IMR-90 (cell line): ENCODE measurements around the gene ZACN. TPM values are rescaled to one million over a fixed set of nuclear protein-coding genes. Genes with fewer than 3 reads are reported as not detected.

ENCODE experiments used
- ATAC-seq: fragments of 200-7000 bp; cut with Tn5 transposase; 2 replicates; pipeline ENCODE4 v1.9.1; 2020; ENCODE audit warnings: low read depth, mild to moderate bottlenecking, moderate library complexity
- BruUV-seq: library from RNA; stranded (reverse); fragments of 400-500 nt; replicated peaks from 2 replicates; lab custom pipeline; 2021; lab: Mats Ljungman, UMichigan
- CTCF ChIA-PET: fragments of 300-600 bp; formaldehyde crosslinking; extraction: SDS; loops from one replicate; lab custom pipeline; 2021; ENCODE audit warnings: antibody characterized with exemption; lab: Yijun Ruan, JAX
- POLR2A ChIA-PET: fragments of 300-600 bp; sonication (Branson Sonifier 250); formaldehyde crosslinking; loops from one replicate; lab custom pipeline; 2022; ENCODE audit warnings: antibody characterized with exemption; ENCODE audit not compliant: unreplicated experiment; lab: Charles Lee
- DNase-seq: peaks from one replicate; pipeline ENCODE4 v3.0.0; 2013
- H2AFZ ChIP-seq: replicated peaks from 2 replicates; pipeline ENCODE3; 2013; ENCODE audit warnings: low read length, mild to moderate bottlenecking; ENCODE audit not compliant: poor library complexity
- H2AK5ac ChIP-seq: 2 replicates; pipeline ENCODE4 v1.6.1; 2013; ENCODE audit warnings: low read depth, low read length, inconsistent platforms
- H2AK9ac ChIP-seq: replicated peaks from 2 replicates; pipeline ENCODE3; 2013; ENCODE audit warnings: mild to moderate bottlenecking, low read depth, low read length, moderate library complexity; ENCODE audit not compliant: poor library complexity
- H2BK120ac ChIP-seq: 2 replicates; pipeline ENCODE4 v1.6.1; 2013; ENCODE audit warnings: low read depth, low read length, inconsistent platforms
- H2BK15ac ChIP-seq: 3 replicates; pipeline ENCODE4 v1.6.1; 2013; ENCODE audit warnings: low read depth, low read length, inconsistent platforms
- H2BK20ac ChIP-seq: 2 replicates; pipeline ENCODE4 v1.6.1; 2013; ENCODE audit warnings: low read depth, mild to moderate bottlenecking, inconsistent platforms, low read length, moderate library complexity
- H2BK5ac ChIP-seq: 2 replicates; pipeline ENCODE4 v1.6.1; 2013; ENCODE audit warnings: mild to moderate bottlenecking, low read depth, low read length, inconsistent platforms; ENCODE audit not compliant: poor library complexity, severe bottlenecking
- H3K14ac ChIP-seq: replicated peaks from 2 replicates; pipeline ENCODE4 v1.6.1; 2013; ENCODE audit warnings: low read depth, low read length, inconsistent platforms
- H3K18ac ChIP-seq: 2 replicates; pipeline ENCODE4 v1.6.1; 2013; ENCODE audit warnings: low read depth, low read length, control low read depth
- H3K23ac ChIP-seq: 2 replicates; pipeline ENCODE4 v1.6.1; 2013; ENCODE audit warnings: low read depth, low read length, inconsistent platforms
- H3K27ac ChIP-seq: 2 replicates; pipeline ENCODE4 v1.5.1; 2013; ENCODE audit warnings: mild to moderate bottlenecking, control low read depth, low read length; ENCODE audit not compliant: insufficient read depth
- H3K27me3 ChIP-seq: 2 replicates; pipeline ENCODE4 v1.6.1; 2013; ENCODE audit warnings: low read length; ENCODE audit not compliant: control insufficient read depth, insufficient read depth
- H3K36me3 ChIP-seq: 2 replicates; pipeline ENCODE4 v1.6.1; 2013; ENCODE audit warnings: low read length, mixed read lengths; ENCODE audit not compliant: control insufficient read depth, insufficient read depth
- H3K4ac ChIP-seq: 2 replicates; pipeline ENCODE4 v1.6.1; 2013; ENCODE audit warnings: low read depth, low read length, inconsistent platforms
- H3K4me1 ChIP-seq: 2 replicates; pipeline ENCODE4 v1.6.1; 2013; ENCODE audit warnings: low read length, mixed read lengths; ENCODE audit not compliant: control insufficient read depth, insufficient read depth
- H3K4me2 ChIP-seq: 2 replicates; pipeline ENCODE4 v1.6.1; 2013; ENCODE audit warnings: low read depth, mild to moderate bottlenecking, control low read depth, low read length, moderate library complexity
- H3K4me3 ChIP-seq: 2 replicates; pipeline ENCODE4 v1.5.1; 2013; ENCODE audit warnings: low read depth, mild to moderate bottlenecking, control low read depth, low read length, moderate library complexity; ENCODE audit not compliant: insufficient read depth
- H3K56ac ChIP-seq: 2 replicates; pipeline ENCODE4 v1.6.1; 2013; ENCODE audit warnings: low read length, inconsistent platforms; ENCODE audit not compliant: insufficient read depth; ENCODE audit errors: extremely low read depth
- H3K79me1 ChIP-seq, 2 experiments: 2 replicates each; pipeline ENCODE4 v1.6.1; 2013; ENCODE audit warnings: low read length in 2 of 2, inconsistent platforms in 1 of 2, low read depth in 1 of 2
- H3K9ac ChIP-seq: 2 replicates; pipeline ENCODE4 v1.6.1; 2013; ENCODE audit warnings: low read depth, low read length, control low read depth
- H3K9me1 ChIP-seq: 2 replicates; pipeline ENCODE4 v1.6.1; 2013; ENCODE audit warnings: low read length, inconsistent platforms; ENCODE audit not compliant: insufficient read depth
- H3K9me3 ChIP-seq: 2 replicates; pipeline ENCODE4 v1.6.1; 2013; ENCODE audit warnings: low read length; ENCODE audit not compliant: control insufficient read depth, insufficient read depth
- H4K20me1 ChIP-seq: 2 replicates; pipeline ENCODE4 v1.6.1; 2013; ENCODE audit warnings: low read length, inconsistent platforms; ENCODE audit not compliant: insufficient read depth
- H4K5ac ChIP-seq: 2 replicates; pipeline ENCODE4 v1.6.1; 2013; ENCODE audit warnings: mild to moderate bottlenecking, low read depth, low read length, control low read depth
- H4K8ac ChIP-seq, 2 experiments: 2 replicates each; pipeline ENCODE4 v1.6.1; 2013; ENCODE audit warnings: low read depth in 2 of 2, low read length in 2 of 2, control low read depth in 1 of 2, inconsistent platforms in 1 of 2
- H4K91ac ChIP-seq: 2 replicates; pipeline ENCODE4 v1.6.1; 2013; ENCODE audit warnings: low read depth, low read length, inconsistent platforms; ENCODE audit not compliant: insufficient read depth
- CEBPB ChIP-seq: IDR thresholded peaks from 2 replicates; pipeline ENCODE4 v1.6.1; 2012; ENCODE audit warnings: low read depth, low read length, improper control_type of control experiment
- CHD1 ChIP-seq: IDR thresholded peaks from 2 replicates; pipeline ENCODE4 v1.6.1; 2012; ENCODE audit warnings: low read depth, low read length, improper control_type of control experiment
- ELK1 ChIP-seq: fragments of 150-350 bp; IDR thresholded peaks from 2 replicates; pipeline ENCODE4 v1.6.1; 2016; ENCODE audit warnings: low read depth, mild to moderate bottlenecking, low read length, moderate library complexity, borderline replicate concordance
- MAFK ChIP-seq: IDR thresholded peaks from 2 replicates; pipeline ENCODE4 v1.6.1; 2012; ENCODE audit warnings: low read depth, low read length, improper control_type of control experiment
- MXI1 ChIP-seq: IDR thresholded peaks from 2 replicates; pipeline ENCODE4 v1.6.1; 2012; ENCODE audit warnings: low read depth, mild to moderate bottlenecking, low read length, moderate library complexity, borderline replicate concordance
- POLR2A ChIP-seq: IDR thresholded peaks from 2 replicates; pipeline ENCODE4 v1.6.1; 2012; ENCODE audit warnings: mild to moderate bottlenecking, low read depth, low read length
- RFX5 ChIP-seq: IDR thresholded peaks from 2 replicates; pipeline ENCODE4 v1.8.0; 2012; ENCODE audit warnings: low read depth, mild to moderate bottlenecking, low read length, moderate library complexity
- USF2 ChIP-seq: fragments of 150-350 bp; IDR thresholded peaks from 2 replicates; pipeline ENCODE4 v1.6.1; 2017; ENCODE audit warnings: mild to moderate bottlenecking, antibody characterized with exemption, low read length, low read depth
- WGBS, 2 experiments: methylation state at CpG; one replicate each; pipeline versions ENCODE4 v1.1.5 to v1.1.7; 2013; ENCODE audit warnings: missing lambda C conversion rate in 2 of 2; ENCODE audit not compliant: insufficient read length in 1 of 2; ENCODE audit errors: extremely low coverage in 2 of 2; 5-methylcytosine and 5-hydroxymethylcytosine counted together
- dilution Hi-C: fragments of 300-500 bp; cut with HindIII; formaldehyde crosslinking; loops from one replicate; pipeline ENCODE4 v1.14.3; 2018; ENCODE audit warnings: low sequenced_read_pairs; ENCODE audit not compliant: unreplicated experiment
- in situ Hi-C: fragments of 300-500 bp; cut with MboI; formaldehyde crosslinking; loops from 3 replicates; pipeline ENCODE4 v1.14.3; 2019; ENCODE audit warnings: low sequenced_read_pairs, inconsistent platforms, mixed read lengths
- intact Hi-C: fragments of 100-400 bp; cut with micrococcal nuclease; formaldehyde crosslinking; loops from 2 replicates; pipeline ENCODE4 v1.10.0; 2022
- polyA plus RNA-seq, 3 experiments: library from polyadenylated mRNA; depleted of rRNA; stranded (reverse); fragments of >200 nt; gene quantifications; 2 replicates each; pipeline ENCODE4 v1.2.3, GENCODE V29; 2012; ENCODE audit warnings: low replicate concordance in 1 of 3
- total RNA-seq: library from RNA; depleted of rRNA; stranded (reverse); fragments of >200 nt; gene quantifications from 2 replicates; pipeline ENCODE4 v1.2.3, GENCODE V29; 2012
- TF ChIP-seq, protein P1 (sequence below): conservative IDR thresholded peaks from 2 replicates; pipeline ENCODE4 v1.5.1; 2012; ENCODE audit warnings: mild to moderate bottlenecking, low read depth, low read length, improper control_type of control experiment

The ZACN gene
- total and polyA plus RNA-seq, 2 of the 4 experiments (the other 2 are of a cell fraction): not detected

- no peak for TF ChIP-seq ELK1
- no peak for TF ChIP-seq MAFK
These were observed 40.7 kb downstream of the ZACN start (continued) for GRCh38 chr17:76119409-76120371.

DNA sequence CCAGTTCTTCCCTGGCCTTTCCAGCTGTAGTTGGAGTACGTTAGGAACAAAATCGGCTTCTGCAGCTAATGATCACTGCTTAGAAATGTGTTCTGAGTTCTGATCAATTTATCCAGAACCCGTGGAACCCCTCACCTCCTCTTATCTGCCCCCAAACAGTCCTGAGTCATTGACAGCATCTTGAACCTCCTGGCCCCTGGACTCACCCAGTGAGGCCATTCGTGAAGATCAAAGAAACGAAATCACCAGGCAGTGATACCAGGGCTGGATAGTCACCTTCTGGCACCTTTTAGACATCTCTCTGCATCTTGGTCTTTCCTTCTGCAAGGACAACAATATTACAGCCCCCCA lies 41.7 kb downstream of the ZACN start:
- Histone ChIP-seq H4K91ac (no peak overlapping the region), H2AK9ac (no peak overlapping the region), H3K4ac (no peak overlapping the region), H3K36me3 (no peaks in the 10 kb centered on the region), H3K4me3 (no peak overlapping the region), H3K79me1 (no peaks in the 10 kb centered on the region), H3K14ac (no peak overlapping the region), H3K9me3 (no peaks in the 10 kb centered on the region), H3K9me1 (no peaks in the 10 kb centered on the region), H3K27me3 (peaks cover 6% of the 10 kb centered on the region; the same call in 1 of the 2 replicates), H2AK5ac (no peak overlapping the region), H2BK120ac (no peak overlapping the region), H4K20me1 (no peaks in the 10 kb centered on the region), H3K4me1 (peaks cover 3% of the 10 kb centered on the region; the same call in 1 of the 2 replicates), H3K9ac (no peak overlapping the region), H2AFZ (no peak overlapping the region), H4K5ac (no peak overlapping the region), H3K4me2 (no peak overlapping the region), H2BK15ac (no peak overlapping the region), H3K56ac (no peak overlapping the region), H3K18ac (no peak overlapping the region), H2BK20ac (no peak overlapping the region), H4K8ac (no peak overlapping the region), H3K27ac (no peak overlapping the region), H3K23ac (no peak overlapping the region), H2BK5ac (no peak overlapping the region)
- DNase-seq (no peak), ATAC-seq (no peak)
- intact Hi-C loops (loop anchor here (1.0 kb wide), 2 partner anchors 62 to 159 kb away; no protein-coding TSS in a partner anchor), in situ Hi-C loops (no loop called here), dilution Hi-C loops (no loop called here)
- BruUV-seq: no TSS peak
- WGBS, 2 experiments: 92% methylated on average over 2 of the region's 5 CpGs; no CpG with 5 or more reads in 1 of the 2 experiments
- ChIA-PET CTCF (interaction anchor here (1.6 to 4.0 kb wide), 3 partner anchors 154 to 179 kb away, joined by 4 to 27 read pairs (median 5); no protein-coding TSS in a partner anchor), POLR2A (no interaction called here)
- TF ChIP-seq ELK1 (no peak), CHD1 (no peak), POLR2A (no peak), CEBPB (no peak), MAFK (no peak), MXI1 (no peak), USF2 (no peak), RFX5 (no peak)
- TF ChIP-seq, protein P1, sequence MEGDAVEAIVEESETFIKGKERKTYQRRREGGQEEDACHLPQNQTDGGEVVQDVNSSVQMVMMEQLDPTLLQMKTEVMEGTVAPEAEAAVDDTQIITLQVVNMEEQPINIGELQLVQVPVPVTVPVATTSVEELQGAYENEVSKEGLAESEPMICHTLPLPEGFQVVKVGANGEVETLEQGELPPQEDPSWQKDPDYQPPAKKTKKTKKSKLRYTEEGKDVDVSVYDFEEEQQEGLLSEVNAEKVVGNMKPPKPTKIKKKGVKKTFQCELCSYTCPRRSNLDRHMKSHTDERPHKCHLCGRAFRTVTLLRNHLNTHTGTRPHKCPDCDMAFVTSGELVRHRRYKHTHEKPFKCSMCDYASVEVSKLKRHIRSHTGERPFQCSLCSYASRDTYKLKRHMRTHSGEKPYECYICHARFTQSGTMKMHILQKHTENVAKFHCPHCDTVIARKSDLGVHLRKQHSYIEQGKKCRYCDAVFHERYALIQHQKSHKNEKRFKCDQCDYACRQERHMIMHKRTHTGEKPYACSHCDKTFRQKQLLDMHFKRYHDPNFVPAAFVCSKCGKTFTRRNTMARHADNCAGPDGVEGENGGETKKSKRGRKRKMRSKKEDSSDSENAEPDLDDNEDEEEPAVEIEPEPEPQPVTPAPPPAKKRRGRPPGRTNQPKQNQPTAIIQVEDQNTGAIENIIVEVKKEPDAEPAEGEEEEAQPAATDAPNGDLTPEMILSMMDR: no peak
